Measurements from ENCODE around the gene SEL1L2. TPM values are rescaled to one million over a fixed set of nuclear protein-coding genes. Genes with fewer than 3 reads are reported as not detected.

The SEL1L2 gene
- total and polyA plus RNA-seq, 9 of the 15 experiments (the other 6 are each of a cell fraction or from before 2014, with no cell fraction given) = not detected

DNA sequence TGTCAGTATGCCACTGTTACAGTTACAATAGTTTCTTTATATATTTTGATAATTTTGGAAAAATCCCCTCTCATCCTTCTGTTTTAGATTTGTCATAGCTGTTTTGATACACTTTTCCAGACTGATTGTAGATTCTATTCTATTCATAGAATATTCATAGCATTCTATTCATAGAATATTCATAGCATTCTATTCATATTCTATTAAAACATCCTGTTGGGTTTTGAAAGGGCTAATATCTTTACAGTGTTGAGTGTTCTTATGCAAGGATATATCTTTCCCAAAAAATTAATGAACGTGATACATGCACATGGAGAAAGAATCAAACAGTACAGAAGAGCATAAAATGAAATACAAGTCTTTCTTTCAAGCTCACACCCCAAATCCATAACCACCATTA lies 42.9 kb upstream of the SEL1L2 start:
- no peaks in the 10 kb centered on the region for H3K79me2 ChIP-seq (ENCODE audit: control insufficient read depth, insufficient read depth, low read length)
- H3K9me1 ChIP-seq (ENCODE audit: control insufficient read depth, insufficient read depth, low read length) = no peaks in the 10 kb centered on the region
- ChIA-PET CTCF (ENCODE audit: low intra/inter-chr PET ratio) (no interaction called here), POLR2A (no interaction called here)
- in situ Hi-C loops (cut with MboI) (no loop called here), intact Hi-C loops (cut with micrococcal nuclease) (no loop called here)
- 0% methylated on average over 1 of the region's 1 CpG for WGBS (ENCODE audit: insufficient coverage, low coverage, missing lambda C conversion rate)
- DNase-seq (ENCODE audit: extremely low read depth in 1 of 4, low spot score in 3 of 4) = no peak
- no peaks in the 10 kb centered on the region for H3K36me3 ChIP-seq (ENCODE audit: control insufficient read depth, insufficient read depth, low read length)
- no peak overlapping the region for H3K4me2 ChIP-seq (ENCODE audit: insufficient read depth, low read length)
- no peak overlapping the region for H3K27ac ChIP-seq (ENCODE audit: extremely low read depth, low read depth, low read length)
- H3K9me3 ChIP-seq (replicated peaks; ENCODE audit: control insufficient read depth, insufficient read depth, low read depth, low read length) = no peaks in the 10 kb centered on the region
- no peak overlapping the region for H3K9ac ChIP-seq (ENCODE audit: insufficient read depth in 1 of 2, low read depth in 2 of 2, low read length in 2 of 2)
- TF ChIP-seq STAG1 (CRISPR knock-in tag; IDR thresholded peaks at IDR 0.05; ENCODE audit: borderline replicate concordance) (no peak), RFX7 (CRISPR knock-in tag; IDR thresholded peaks at IDR 0.05) (no peak), CC2D1A (IDR thresholded peaks at IDR 0.05) (no peak)
- no peaks in the 10 kb centered on the region for H3K4me1 ChIP-seq (replicated peaks in 1 of 2; ENCODE audit: control insufficient read depth in 2 of 2, insufficient read depth in 2 of 2, low read length in 2 of 2)
- no peak overlapping the region for H3K4me3 ChIP-seq
- ATAC-seq = no peak
- H2AFZ ChIP-seq (ENCODE audit: low read depth, low read length) = no peak overlapping the region
- H3K27me3 ChIP-seq (ENCODE audit: control insufficient read depth in 2 of 2, insufficient read depth in 2 of 2, low read length in 2 of 2) = no peaks in the 10 kb centered on the region
- no TSS peak for BruUV-seq (replicated peaks)
- H4K20me1 ChIP-seq (replicated peaks; ENCODE audit: control insufficient read depth, insufficient read depth, low read length) = no peaks in the 10 kb centered on the region
- no peak for FAIRE-seq

DNA sequence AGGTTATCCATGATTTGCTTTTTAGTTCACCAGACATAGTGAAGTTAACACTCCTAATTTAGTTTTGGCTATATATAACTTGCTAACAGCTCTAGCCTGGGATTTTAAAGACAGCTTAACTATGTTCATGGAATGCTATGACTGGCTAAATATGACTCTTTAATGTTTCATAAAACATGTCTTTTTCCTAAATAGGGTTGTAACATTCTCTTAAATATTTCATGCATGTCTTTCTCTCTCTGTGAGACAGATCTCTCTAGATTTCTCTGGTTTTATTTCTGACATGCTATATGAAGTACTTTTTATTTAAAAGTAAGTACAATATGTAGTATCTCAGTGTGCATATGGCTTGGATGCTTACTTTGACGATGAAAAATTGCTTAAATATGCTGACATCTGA lies 40.6 kb upstream of the SEL1L2 start:
- no peak for ATAC-seq
- no TSS peak for BruUV-seq (replicated peaks)
- Histone ChIP-seq H3K4me3 (no peak overlapping the region), H3K36me3 (ENCODE audit: control insufficient read depth, insufficient read depth, low read length) (no peaks in the 10 kb centered on the region), H3K9ac (ENCODE audit: insufficient read depth in 1 of 2, low read depth in 2 of 2, low read length in 2 of 2) (no peak overlapping the region), H3K27me3 (ENCODE audit: control insufficient read depth in 2 of 2, insufficient read depth in 2 of 2, low read length in 2 of 2) (no peaks in the 10 kb centered on the region), H2AFZ (ENCODE audit: low read depth, low read length) (no peak overlapping the region), H3K27ac (ENCODE audit: extremely low read depth, low read depth, low read length) (no peak overlapping the region), H3K4me1 (replicated peaks in 1 of 2; ENCODE audit: control insufficient read depth in 2 of 2, insufficient read depth in 2 of 2, low read length in 2 of 2) (no peaks in the 10 kb centered on the region), H3K79me2 (ENCODE audit: control insufficient read depth, insufficient read depth, low read length) (no peaks in the 10 kb centered on the region), H3K9me3 (replicated peaks; ENCODE audit: control insufficient read depth, insufficient read depth, low read depth, low read length) (no peaks in the 10 kb centered on the region), H3K4me2 (ENCODE audit: insufficient read depth, low read length) (no peak overlapping the region), H4K20me1 (replicated peaks; ENCODE audit: control insufficient read depth, insufficient read depth, low read length) (no peaks in the 10 kb centered on the region), H3K9me1 (ENCODE audit: control insufficient read depth, insufficient read depth, low read length) (no peaks in the 10 kb centered on the region)
- in situ Hi-C loops (cut with MboI) (no loop called here), intact Hi-C loops (cut with micrococcal nuclease) (no loop called here)
- WGBS (ENCODE audit: insufficient coverage, low coverage, missing lambda C conversion rate) = 0% methylated on average over 1 of the region's 1 CpG
- CTCF ChIA-PET (ENCODE audit: low intra/inter-chr PET ratio) = no interaction called here
- DNase-seq (ENCODE audit: extremely low read depth in 1 of 4, low spot score in 3 of 4) = no peak
- FAIRE-seq = no peak
- POLR2A ChIA-PET = no interaction called here
- TF ChIP-seq GTF2A2 (tag; IDR thresholded peaks at IDR 0.05) = no peak
- no peak for TF ChIP-seq NRF1 (conservative IDR thresholded peaks at IDR 0.05 in 1 of 2, IDR thresholded peaks at IDR 0.05 in 1 of 2)
- no peak for TF ChIP-seq SIX5 (IDR thresholded peaks at IDR 0.05; ENCODE audit: borderline replicate concordance in 1 of 2, insufficient read depth in 1 of 2, low read depth in 1 of 2, low read length in 2 of 2)
- TF ChIP-seq TOE1 (IDR thresholded peaks at IDR 0.05; ENCODE audit: borderline replicate concordance) = no peak
- TF ChIP-seq TOE1 (CRISPR knock-in tag; IDR thresholded peaks at IDR 0.05; ENCODE audit: borderline replicate concordance, low read depth) = no peak
- TF ChIP-seq MAZ (CRISPR knock-in tag; conservative IDR thresholded peaks at IDR 0.05 in 1 of 2, IDR thresholded peaks at IDR 0.05 in 1 of 2) = no peak
- no peak for TF ChIP-seq GABPB1 (CRISPR knock-in tag; IDR thresholded peaks at IDR 0.05)
- TF ChIP-seq PATZ1 (CRISPR knock-in tag; IDR thresholded peaks at IDR 0.05; ENCODE audit: borderline replicate concordance) = no peak
- TF ChIP-seq CLOCK (CRISPR knock-in tag; IDR thresholded peaks at IDR 0.05; ENCODE audit: borderline replicate concordance) = no peak
- no peak for TF ChIP-seq OTX1 (CRISPR knock-in tag; IDR thresholded peaks at IDR 0.05)

Data from K562 (cell line).